Jurkat, Clone E6-1 (cell line): ENCODE data around the gene NTF3.

ENCODE experiments used
- DNase-seq: peaks from one replicate; pipeline ENCODE4 v3.0.0-alpha.2; 2011; ENCODE audit warnings: low read depth, low spot score
- H3K4me3 ChIP-seq: 2 replicates; pipeline ENCODE4 v1.5.1; 2011; ENCODE audit warnings: mild to moderate bottlenecking, low read length, control low read depth, moderate library complexity

Gene NTF3

GRCh38 chr12:5452569-5452968 lies 20.7 kb downstream of the NTF3 start:
- no peak for DNase-seq
- H3K4me3 ChIP-seq: no peak overlapping the region

- no peak overlapping the region for H3K4me3 ChIP-seq
These were observed 21.6 kb downstream of the NTF3 start for GRCh38 chr12:5453466-5453865.

GRCh38 chr12:5455045-5455444 lies 23.1 kb downstream of the NTF3 start:
- DNase-seq: no peak
- no peak overlapping the region for H3K4me3 ChIP-seq

More at GRCh38 chr12:5453466-5453865, 21.6 kb downstream of the NTF3 start:
- DNase-seq: no peak

- H3K4me3 ChIP-seq: no peak overlapping the region
- no peak for DNase-seq
These were observed 24.1 kb downstream of the NTF3 start for GRCh38 chr12:5456030-5456429.

GRCh38 chr12:5456906-5457305 lies 25.0 kb downstream of the NTF3 start:
- peak; percentile 25 for DNase-seq
- no peak overlapping the region for H3K4me3 ChIP-seq

- H3K4me3 ChIP-seq: no peak overlapping the region
- no peak for DNase-seq
These were observed 26.5 kb downstream of the NTF3 start for GRCh38 chr12:5458229-5459050.

GRCh38 chr12:5459051-5459782 lies 27.3 kb downstream of the NTF3 start:
- DNase-seq: no peak
- no peak overlapping the region for H3K4me3 ChIP-seq

GRCh38 chr12:5460817-5461216 lies 28.9 kb downstream of the NTF3 start:
- DNase-seq: no peak
- H3K4me3 ChIP-seq: no peak overlapping the region

GRCh38 chr12:5461966-5462365 lies 30.1 kb downstream of the NTF3 start:
- DNase-seq: no peak
- H3K4me3 ChIP-seq: no peak overlapping the region

- no peak overlapping the region for H3K4me3 ChIP-seq
- DNase-seq: no peak
These were observed 32.2 kb downstream of the NTF3 start for GRCh38 chr12:5464096-5464495.

- no peak overlapping the region for H3K4me3 ChIP-seq
- DNase-seq: no peak
These were observed 33.5 kb downstream of the NTF3 start for GRCh38 chr12:5465384-5465783.

GRCh38 chr12:5466521-5466960 lies 34.6 kb downstream of the NTF3 start:
- no peak for DNase-seq

GRCh38 chr12:5467931-5468330 lies 36.0 kb downstream of the NTF3 start:
- DNase-seq: no peak
- H3K4me3 ChIP-seq: no peak overlapping the region

More at GRCh38 chr12:5466521-5466960, 34.6 kb downstream of the NTF3 start:
- no peak overlapping the region for H3K4me3 ChIP-seq

- H3K4me3 ChIP-seq: no peak overlapping the region
- DNase-seq: no peak
These were observed 38.3 kb downstream of the NTF3 start for GRCh38 chr12:5470221-5470620.

GRCh38 chr12:5470703-5471102 lies 38.8 kb downstream of the NTF3 start:
- DNase-seq: no peak
- H3K4me3 ChIP-seq: no peak overlapping the region

- no peak overlapping the region for H3K4me3 ChIP-seq
- DNase-seq: no peak
These were observed 41.3 kb downstream of the NTF3 start for GRCh38 chr12:5473076-5473782.

GRCh38 chr12:5473783-5474116 lies 41.8 kb downstream of the NTF3 start:
- no peak overlapping the region for H3K4me3 ChIP-seq
- DNase-seq: no peak

- H3K4me3 ChIP-seq: no peak overlapping the region
- DNase-seq: no peak
These were observed 44.4 kb downstream of the NTF3 start for GRCh38 chr12:5476356-5476755.

GRCh38 chr12:5478081-5478706 lies 46.3 kb downstream of the NTF3 start:
- H3K4me3 ChIP-seq: no peak overlapping the region
- DNase-seq: no peak

GRCh38 chr12:5479761-5480160 lies 47.9 kb downstream of the NTF3 start:
- no peak for DNase-seq
- no peak overlapping the region for H3K4me3 ChIP-seq
